PC-9 (cell line): ENCODE results near the gene MINDY4B. TPM values are rescaled to one million over a fixed set of nuclear protein-coding genes. Genes with fewer than 3 reads are reported as not detected.

Experiments
- BruUV-seq: library from RNA; stranded (reverse); fragments of 400-500 nt; replicated peaks from 2 replicates; lab custom pipeline; 2021; lab: Mats Ljungman, UMichigan
- CTCF ChIA-PET: fragments of 300-600 bp; sonication (Branson Sonifier 250); formaldehyde crosslinking; loops from one replicate; lab custom pipeline; 2022; ENCODE audit warnings: antibody characterized with exemption; lab: Charles Lee
- POLR2A ChIA-PET: fragments of 300-600 bp; sonication (Branson Sonifier 250); formaldehyde crosslinking; loops from one replicate; lab custom pipeline; 2022; ENCODE audit warnings: antibody characterized with exemption; ENCODE audit not compliant: unreplicated experiment; lab: Charles Lee
- DNase-seq, 2 experiments: peaks; one replicate each; pipeline versions ENCODE4 v3.0.0 to v3.0.0-alpha.2; 2015 to 2022; ENCODE audit warnings: mixed read lengths in 1 of 2
- H2AFZ ChIP-seq: fragments of 200-600 bp; sonication (generic); 2 replicates; pipeline ENCODE4 v1.8.1; 2017; ENCODE audit warnings: antibody characterized with exemption
- H3F3A ChIP-seq: fragments of 200-600 bp; sonication (generic); 2 replicates; pipeline ENCODE4 v1.8.1; 2017; ENCODE audit warnings: antibody characterized with exemption, mild to moderate bottlenecking, low read depth; ENCODE audit not compliant: insufficient read depth
- H3K27ac ChIP-seq: fragments of 200-600 bp; sonication (generic); 2 replicates; pipeline ENCODE4 v1.6.1; 2016; ENCODE audit warnings: mixed run types
- H3K27me3 ChIP-seq: fragments of 200-600 bp; sonication (generic); 2 replicates; pipeline ENCODE4 v1.6.1; 2016; ENCODE audit warnings: low read depth, mixed run types; ENCODE audit not compliant: insufficient read depth
- H3K36me3 ChIP-seq: fragments of 200-600 bp; sonication (generic); 2 replicates; pipeline ENCODE4 v1.6.1; 2016; ENCODE audit warnings: low read depth, mixed run types
- H3K4me1 ChIP-seq: fragments of 200-600 bp; sonication (generic); replicated peaks from 2 replicates; pipeline ENCODE4 v1.6.1; 2016; ENCODE audit warnings: mixed run types; ENCODE audit not compliant: insufficient read depth
- H3K4me2 ChIP-seq: fragments of 200-600 bp; sonication (generic); 2 replicates; pipeline ENCODE4 v1.6.1; 2017; ENCODE audit warnings: mixed run types
- H3K4me3 ChIP-seq: fragments of 200-600 bp; sonication (generic); 2 replicates; pipeline ENCODE4 v1.6.1; 2016; ENCODE audit warnings: mixed run types
- H3K79me2 ChIP-seq: fragments of 200-600 bp; sonication (generic); 2 replicates; pipeline ENCODE4 v1.6.1; 2017; ENCODE audit warnings: low read depth, mixed run types
- H3K9me2 ChIP-seq: fragments of 200-600 bp; sonication (generic); 2 replicates; pipeline ENCODE4 v1.8.1; 2017; ENCODE audit warnings: mild to moderate bottlenecking; ENCODE audit not compliant: insufficient read depth
- H3K9me3 ChIP-seq: fragments of 200-600 bp; sonication (generic); 2 replicates; pipeline ENCODE4 v1.8.1; 2016; ENCODE audit warnings: low read depth; ENCODE audit not compliant: insufficient read depth
- H4K20me1 ChIP-seq: fragments of 200-600 bp; sonication (generic); 2 replicates; pipeline ENCODE4 v1.8.1; 2017; ENCODE audit not compliant: insufficient read depth
- CTCF ChIP-seq: fragments of 200-600 bp; sonication (generic); conservative IDR thresholded peaks from 2 replicates; pipeline ENCODE4 v1.6.1; 2017; ENCODE audit warnings: mixed run types, antibody characterized with exemption, mild to moderate bottlenecking, moderate library complexity
- EZH2 ChIP-seq: fragments of 200-600 bp; sonication (generic); IDR thresholded peaks from 2 replicates; pipeline ENCODE4 v1.8.0; 2017; ENCODE audit warnings: antibody characterized with exemption, low read depth
- intact Hi-C: fragments of 100-400 bp; cut with micrococcal nuclease; formaldehyde crosslinking; loops from one replicate; pipeline ENCODE4 v1.10.0; 2022; ENCODE audit not compliant: unreplicated experiment
- total RNA-seq: library from RNA; stranded (reverse); gene quantifications from 2 replicates; pipeline ENCODE4 v1.2.3, GENCODE V29; 2021

Gene MINDY4B
- total RNA-seq, 1 experiment from 2014 or later, result not detected

- CTCF ChIA-PET, result no interaction called here
- BruUV-seq, result no TSS peak
These were observed 7.6 kb downstream of the MINDY4B start for GRCh38 chr3:150897592-150897991.

GRCh38 chr3:150890831-150891230 is 14.4 kb downstream of the MINDY4B start:
- Histone ChIP-seq H2AFZ (no peak overlapping the region), H3K9me2 (no peaks in the 10 kb centered on the region), H3K4me2 (no peak overlapping the region), H4K20me1 (no peaks in the 10 kb centered on the region), H3K4me3 (no peak overlapping the region), H3K36me3 (no peaks in the 10 kb centered on the region), H3K27me3 (no peaks in the 10 kb centered on the region), H3K9me3 (no peaks in the 10 kb centered on the region), H3K27ac (no peak overlapping the region), H3K4me1 (no peaks in the 10 kb centered on the region), H3F3A (no peaks in the 10 kb centered on the region), H3K79me2 (no peaks in the 10 kb centered on the region)
- no peak for DNase-seq
- no peak for TF ChIP-seq CTCF
- no TSS peak for BruUV-seq
- POLR2A ChIA-PET, result no interaction called here
- CTCF ChIA-PET, result no interaction called here
- intact Hi-C loops, result no loop called here

More at GRCh38 chr3:150897592-150897991, 7.6 kb downstream of the MINDY4B start:
- no peak overlapping the region for H3K4me2 ChIP-seq
- H3F3A ChIP-seq, result no peaks in the 10 kb centered on the region
- H2AFZ ChIP-seq, result no peak overlapping the region
- TF ChIP-seq EZH2, result no peak
- no peak for TF ChIP-seq CTCF
- H3K27me3 ChIP-seq, result no peaks in the 10 kb centered on the region; the same call in 1 of the 2 replicates
- no peaks in the 10 kb centered on the region for H3K79me2 ChIP-seq
- H3K4me3 ChIP-seq, result no peak overlapping the region
- H3K36me3 ChIP-seq, result no peaks in the 10 kb centered on the region
- H3K4me1 ChIP-seq, result no peaks in the 10 kb centered on the region
- DNase-seq, result no peak
- no peaks in the 10 kb centered on the region for H3K9me3 ChIP-seq
- intact Hi-C loops, result no loop called here
- no peaks in the 10 kb centered on the region for H4K20me1 ChIP-seq
- H3K9me2 ChIP-seq, result no peaks in the 10 kb centered on the region
- no peak overlapping the region for H3K27ac ChIP-seq
- POLR2A ChIA-PET, result no interaction called here

GRCh38 chr3:150890295-150890694 is 14.9 kb downstream of the MINDY4B start:
- TF ChIP-seq EZH2 (no peak), CTCF (no peak)
- H3K4me2 ChIP-seq, result no peak overlapping the region
- ChIA-PET POLR2A (no interaction called here), CTCF (no interaction called here)
- no peaks in the 10 kb centered on the region for H3F3A ChIP-seq
- no peaks in the 10 kb centered on the region for H3K27me3 ChIP-seq
- no peaks in the 10 kb centered on the region for H3K9me2 ChIP-seq
- BruUV-seq, result no TSS peak
- H3K36me3 ChIP-seq, result no peaks in the 10 kb centered on the region
- no peak for DNase-seq
- H3K27ac ChIP-seq, result no peak overlapping the region
- no peak overlapping the region for H3K4me3 ChIP-seq
- intact Hi-C loops, result no loop called here
- H2AFZ ChIP-seq, result no peak overlapping the region
- H3K4me1 ChIP-seq, result no peaks in the 10 kb centered on the region
- H3K79me2 ChIP-seq, result no peaks in the 10 kb centered on the region
- H3K9me3 ChIP-seq, result no peaks in the 10 kb centered on the region
- H4K20me1 ChIP-seq, result no peaks in the 10 kb centered on the region
